HK-2 (cell line): ENCODE results near the gene CNR1.
"Not testable (repeated sequence)": the region's sequence is repeated elsewhere in the genome, so short reads cannot be mapped to it uniquely, and the experiment has no call there.

Experiments used
- DNase-seq: peaks from one replicate; pipeline ENCODE4 v3.0.0-alpha.2; 2018; ENCODE audit not compliant: unreplicated experiment

CNR1 gene

DNA sequence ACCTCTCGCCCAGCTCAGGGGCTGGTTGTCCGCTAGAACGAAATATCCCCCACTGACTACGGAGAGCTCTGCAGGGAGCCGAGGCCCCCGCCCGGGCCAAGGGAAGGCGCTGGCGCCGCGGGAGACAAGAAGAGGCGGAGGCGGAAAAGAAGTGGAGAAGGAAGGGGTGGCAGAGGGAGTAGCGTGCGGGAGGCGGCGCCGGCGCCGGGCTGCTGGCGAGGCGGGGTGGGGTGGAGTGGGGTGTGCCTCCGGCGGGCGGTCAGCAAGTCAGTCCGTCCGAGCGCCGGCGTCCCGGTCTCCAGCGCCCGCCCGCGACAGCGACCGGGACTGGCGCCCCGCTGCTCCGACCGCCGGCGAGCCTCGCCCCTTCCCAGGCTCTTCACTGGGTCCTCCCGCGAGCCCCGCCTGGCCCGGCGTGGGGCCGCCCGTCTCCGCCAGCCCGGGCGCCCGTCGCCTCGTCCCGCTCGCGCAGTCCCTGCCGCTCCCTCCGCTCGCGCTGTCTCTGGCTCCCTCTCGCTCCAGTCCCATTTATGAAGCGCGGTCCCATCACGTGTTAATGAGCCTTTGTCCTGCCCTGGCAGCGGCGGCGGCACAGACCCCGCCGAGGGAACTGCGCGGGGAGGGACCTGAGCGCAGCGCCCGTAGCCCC is at the start of gene CNR1:
TSS of gene CNR1 (minus strand) at position 504 of the 649 bp plus-strand sequence. CDS start 21,073 bp downstream, outside the sequence.
- DNase-seq: peak; percentile 85

DNA sequence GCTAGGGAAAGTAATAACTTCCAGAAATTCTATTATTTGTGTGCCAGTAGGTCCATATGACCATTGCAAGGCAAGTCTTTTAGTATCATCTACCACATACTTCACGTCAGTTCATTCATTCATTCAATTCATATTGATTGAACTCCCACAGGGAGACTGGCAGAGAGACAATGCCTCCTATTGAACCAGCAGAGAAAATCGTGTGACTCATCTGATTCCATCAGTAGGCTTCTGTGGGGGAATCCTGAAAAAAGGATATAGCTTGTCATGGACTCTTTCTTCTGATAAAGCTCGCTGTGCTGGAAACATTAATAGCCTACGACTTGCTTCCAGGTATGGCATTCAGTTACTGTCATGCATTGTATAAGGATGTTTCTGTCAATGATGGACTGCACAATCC is 45.3 kb upstream of the CNR1 start:
- no peak for DNase-seq

DNA sequence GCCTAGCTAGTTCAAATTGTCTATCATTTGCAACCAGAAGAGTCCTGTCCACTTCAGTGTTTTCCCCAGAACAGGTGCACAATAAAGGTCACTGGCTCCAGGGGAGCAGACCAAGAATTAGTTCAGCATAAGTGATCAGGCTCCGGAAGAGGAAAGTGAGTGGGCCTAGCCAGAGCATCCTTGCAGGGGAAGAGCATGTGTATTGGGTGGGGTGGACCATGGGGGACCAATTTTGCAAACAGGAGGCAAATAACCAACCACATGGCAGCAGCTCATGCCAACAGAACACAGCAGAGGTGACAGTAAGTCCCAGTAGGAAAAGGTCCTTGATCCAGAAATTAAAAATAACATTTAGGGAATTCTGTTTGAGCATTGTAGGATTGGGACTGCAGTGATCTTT is 43.2 kb upstream of the CNR1 start:
- DNase-seq: no peak

DNA sequence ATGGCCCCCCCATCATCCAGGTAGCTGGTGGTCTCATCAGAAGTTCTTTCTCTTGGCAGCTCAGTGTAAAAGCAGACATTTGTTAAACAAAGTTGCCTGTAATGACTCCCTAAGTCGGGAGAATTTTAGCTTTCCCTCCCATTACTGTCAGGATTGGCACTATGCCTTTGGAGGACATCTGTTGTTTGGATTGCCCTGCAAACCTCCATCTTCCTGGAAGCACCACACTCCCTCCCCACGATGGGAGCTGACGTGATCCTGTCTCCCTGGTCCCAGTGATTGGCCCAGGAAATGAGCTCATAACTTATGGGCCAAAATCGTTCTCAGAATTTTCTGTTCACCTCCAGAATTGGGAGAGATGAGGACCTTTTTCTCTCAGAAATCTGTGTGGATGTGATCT is 42.6 kb upstream of the CNR1 start:
- DNase-seq: no peak

DNA sequence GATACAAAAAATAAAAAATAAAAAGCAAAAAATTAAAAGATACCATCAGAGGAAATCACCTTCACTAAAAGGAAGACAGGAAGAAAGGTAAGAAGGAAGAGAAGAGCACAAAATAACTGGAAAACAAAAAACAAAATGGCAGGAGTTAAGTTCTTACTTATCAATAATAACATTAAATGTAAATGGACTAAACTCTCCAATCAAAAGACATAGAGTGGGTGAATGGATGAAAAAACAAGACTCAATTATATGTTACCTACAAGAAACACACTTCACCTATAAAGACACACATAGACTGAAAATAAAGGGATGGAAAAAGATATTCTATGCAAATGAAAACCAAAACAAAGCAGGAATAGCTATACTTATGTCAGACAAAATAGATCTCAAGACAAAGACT is 35.6 kb upstream of the CNR1 start:
- not testable (repeated sequence) for DNase-seq

DNA sequence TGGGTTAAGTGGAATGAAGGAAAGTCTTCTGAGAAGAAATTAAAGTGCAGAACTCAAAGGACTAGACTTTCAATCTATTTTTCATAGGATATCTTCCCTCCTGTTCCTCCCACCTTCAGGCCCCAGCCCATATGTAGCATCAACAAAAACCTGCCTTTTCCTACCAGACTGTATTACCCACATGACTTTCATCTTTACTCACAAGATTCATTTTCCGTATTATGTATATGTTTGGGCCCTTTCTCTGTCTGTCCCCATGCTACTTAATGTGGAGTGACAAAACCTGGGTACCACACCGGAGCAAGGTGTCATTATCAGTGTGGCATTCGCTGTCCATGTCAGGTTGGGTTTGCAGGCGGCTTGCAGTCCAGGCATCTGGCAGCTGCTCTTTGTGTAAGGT is 18.8 kb upstream of the CNR1 start:
- DNase-seq: no peak

DNA sequence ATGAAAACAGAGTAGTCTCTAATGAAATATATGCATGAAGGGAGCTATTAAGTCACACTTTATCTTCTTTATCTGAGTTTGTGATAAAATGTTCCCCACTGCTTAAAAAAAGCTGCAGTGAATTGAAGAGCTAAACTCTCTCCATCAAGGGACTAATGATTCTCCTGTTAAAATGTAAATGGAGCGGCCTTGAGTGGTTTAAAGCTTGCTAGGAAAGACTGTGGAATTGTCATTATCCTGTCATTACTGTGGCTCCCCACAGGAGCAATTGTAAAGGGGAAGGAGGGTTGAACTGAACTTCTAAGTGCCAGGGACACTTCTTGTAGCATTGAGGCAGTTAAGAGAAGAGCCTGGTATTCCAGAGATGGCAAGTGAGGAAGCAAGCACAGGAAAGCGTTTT is 17.3 kb upstream of the CNR1 start:
- DNase-seq: no peak

DNA sequence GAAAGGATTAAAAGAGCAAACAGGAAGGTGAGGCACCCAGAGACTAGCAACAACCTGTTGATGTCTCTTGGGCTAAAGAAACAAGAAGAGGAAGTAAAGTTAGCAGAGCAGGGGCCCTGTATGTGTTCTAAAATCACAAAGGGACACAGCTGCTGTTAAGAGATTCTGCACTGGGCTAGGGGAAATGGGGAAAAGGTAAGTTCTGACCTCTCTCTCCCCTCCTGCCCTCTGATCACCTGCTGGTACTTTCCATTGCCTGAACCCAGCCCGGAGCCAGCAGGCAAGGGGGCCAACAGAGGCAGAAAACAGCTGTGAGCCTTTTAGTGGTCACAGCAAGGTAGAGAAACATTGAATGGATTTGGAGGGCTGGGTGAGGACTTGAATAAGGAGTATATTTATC is 13.5 kb upstream of the CNR1 start:
- DNase-seq: no peak

DNA sequence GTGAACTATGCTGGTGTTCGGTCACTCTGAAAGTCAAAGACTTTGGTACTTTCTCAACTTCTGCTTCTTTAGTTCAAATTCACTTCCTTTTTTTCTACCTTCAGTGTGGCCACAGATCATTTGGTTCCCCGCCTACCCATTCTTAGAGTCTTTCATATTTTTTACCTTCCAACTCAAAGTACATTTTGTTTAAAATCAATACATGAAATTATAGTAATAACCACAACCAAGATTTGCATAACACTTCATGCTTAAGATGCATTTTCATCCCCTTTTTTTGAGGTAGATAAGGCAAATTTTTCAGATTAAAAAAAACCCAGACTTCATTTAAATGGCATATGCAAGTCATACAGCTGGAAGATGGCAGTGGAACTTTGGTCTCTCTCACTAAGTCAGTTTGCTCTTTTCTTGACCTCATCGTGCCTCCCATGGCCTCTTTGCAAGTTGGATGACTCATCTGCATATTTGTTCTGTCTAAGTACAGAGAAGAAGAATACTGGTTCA is 11.9 kb upstream of the CNR1 start:
- DNase-seq: peak; percentile 16

DNA sequence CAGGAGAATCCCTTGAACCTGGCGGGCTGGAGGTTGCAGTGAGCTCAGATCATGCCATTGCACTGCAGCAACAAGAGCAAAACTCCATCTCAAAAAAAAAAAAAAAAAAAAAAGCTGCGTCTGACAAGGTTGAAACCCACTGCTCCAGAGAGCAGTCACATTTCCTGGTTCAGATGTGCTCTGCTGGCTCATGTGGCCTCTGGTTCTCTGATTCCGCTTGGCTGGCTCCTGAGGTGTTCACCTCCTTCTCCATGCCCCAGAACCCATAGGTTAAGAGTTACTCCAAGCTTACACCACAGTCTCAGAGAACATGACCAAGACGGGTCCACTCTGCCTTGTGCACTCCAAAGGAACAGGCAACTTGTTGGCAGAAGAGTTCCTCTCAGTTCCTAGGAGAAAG is 8.8 kb upstream of the CNR1 start:
- DNase-seq: no peak

DNA sequence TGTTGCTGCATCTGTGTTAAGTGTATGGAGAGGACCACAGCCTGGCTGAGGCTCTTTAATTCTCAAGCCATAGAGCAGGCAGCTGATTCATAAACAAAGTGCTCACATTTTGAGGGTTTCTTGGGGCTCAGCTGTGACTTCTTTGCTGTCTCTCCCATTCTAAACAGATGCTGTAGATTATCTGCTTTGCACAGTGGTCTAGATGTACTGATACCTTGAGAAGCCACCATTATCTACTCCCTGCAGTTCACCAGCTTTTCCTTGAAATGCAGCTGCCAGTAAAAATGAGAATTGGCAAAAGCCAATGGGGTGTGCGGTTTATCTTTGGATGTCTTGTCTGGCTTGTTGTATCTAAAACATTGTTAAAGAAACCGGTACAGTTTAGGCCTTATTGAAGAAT is 5.2 kb upstream of the CNR1 start:
- no peak for DNase-seq

DNA sequence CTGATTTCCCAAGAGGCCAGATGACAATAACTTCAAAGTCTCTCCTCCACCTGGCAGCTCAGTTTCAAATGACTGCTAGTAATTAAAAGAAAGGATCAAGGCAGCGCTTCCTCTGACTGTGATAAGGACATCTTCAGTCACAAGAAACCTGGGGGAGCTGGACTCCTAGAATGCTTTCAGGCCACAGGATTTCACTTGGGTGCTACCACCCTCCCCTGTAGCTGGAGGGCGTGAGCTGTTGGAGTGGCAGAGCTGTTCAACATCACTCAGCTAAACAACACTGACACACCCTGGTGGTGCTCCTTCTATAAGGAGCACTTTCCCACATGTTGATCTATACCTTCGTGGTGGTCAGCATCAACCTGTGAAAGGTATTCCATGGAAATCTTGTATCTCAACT is 2.2 kb upstream of the CNR1 start:
- DNase-seq: no peak

DNA sequence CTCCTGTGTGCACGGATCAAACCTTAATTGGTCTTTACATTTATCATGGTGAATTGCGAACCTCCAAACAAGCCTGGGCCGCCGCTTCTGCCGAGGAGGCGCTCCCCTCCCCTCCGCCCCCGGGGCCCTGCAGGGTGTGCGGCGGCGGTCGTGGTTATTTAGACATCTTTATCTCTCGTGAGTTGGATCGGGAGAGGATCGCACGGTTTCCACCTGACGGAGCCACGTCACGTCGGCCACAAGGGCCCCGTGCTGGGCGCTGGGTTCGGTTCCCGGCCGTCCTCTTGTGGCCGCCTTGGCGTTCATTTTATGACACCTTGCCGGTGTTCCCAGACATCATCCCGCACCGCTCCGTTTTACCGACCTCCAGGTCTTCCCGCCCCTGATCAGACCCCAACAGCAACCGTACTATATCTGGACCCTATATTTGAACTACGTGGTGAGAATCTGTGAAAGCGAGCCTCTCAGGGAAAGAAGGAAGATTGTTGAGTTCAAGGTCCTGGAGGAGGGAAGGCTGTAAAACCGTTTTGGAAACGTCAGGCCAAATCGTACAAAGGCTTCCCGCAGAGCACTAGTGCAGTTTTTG is 1.3 kb upstream of the CNR1 start:
- DNase-seq: no peak

DNA sequence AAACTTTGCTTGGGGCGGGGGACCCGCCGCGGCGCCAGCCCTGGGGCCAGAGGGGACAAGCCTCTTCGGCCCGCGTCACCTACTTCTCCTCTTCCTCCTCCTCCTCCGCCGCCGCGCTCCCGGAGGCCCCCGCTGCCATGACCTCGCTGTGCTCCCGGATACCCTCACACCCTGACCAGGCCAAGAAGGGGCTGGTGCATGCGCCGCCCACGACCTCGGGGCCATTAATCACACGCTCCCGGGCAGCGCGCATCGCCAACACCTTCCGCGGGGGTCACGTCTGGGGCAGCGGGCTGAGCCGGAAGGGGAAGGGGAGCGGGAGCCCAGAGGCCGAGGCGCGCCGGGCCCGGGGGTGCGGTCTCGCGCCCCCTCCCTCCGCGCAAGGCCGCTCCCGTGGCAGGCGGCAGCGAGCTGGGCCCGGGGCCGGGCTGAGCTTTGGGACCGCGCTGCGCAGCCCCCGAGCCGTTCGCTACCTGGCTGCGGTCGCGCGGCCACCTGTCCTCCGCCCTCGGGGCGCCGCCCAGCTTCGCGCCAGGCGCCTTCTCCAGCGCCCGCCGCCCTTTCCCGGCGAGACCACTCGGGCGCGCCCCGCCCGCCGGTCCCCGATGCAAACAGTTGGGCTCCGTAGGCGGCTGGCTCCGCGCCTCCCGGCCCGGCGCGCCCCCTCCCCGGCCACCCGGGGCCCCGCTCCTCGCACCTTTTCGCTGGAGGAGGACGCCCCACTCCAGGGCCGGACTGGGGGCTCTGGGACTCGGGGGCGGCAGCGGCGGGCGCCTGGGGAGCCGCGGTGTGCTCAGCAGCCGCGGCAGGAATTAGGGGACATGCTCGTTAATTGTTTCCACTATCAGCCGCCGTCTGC is 575 bp upstream of the CNR1 start:
- no peak for DNase-seq

DNA sequence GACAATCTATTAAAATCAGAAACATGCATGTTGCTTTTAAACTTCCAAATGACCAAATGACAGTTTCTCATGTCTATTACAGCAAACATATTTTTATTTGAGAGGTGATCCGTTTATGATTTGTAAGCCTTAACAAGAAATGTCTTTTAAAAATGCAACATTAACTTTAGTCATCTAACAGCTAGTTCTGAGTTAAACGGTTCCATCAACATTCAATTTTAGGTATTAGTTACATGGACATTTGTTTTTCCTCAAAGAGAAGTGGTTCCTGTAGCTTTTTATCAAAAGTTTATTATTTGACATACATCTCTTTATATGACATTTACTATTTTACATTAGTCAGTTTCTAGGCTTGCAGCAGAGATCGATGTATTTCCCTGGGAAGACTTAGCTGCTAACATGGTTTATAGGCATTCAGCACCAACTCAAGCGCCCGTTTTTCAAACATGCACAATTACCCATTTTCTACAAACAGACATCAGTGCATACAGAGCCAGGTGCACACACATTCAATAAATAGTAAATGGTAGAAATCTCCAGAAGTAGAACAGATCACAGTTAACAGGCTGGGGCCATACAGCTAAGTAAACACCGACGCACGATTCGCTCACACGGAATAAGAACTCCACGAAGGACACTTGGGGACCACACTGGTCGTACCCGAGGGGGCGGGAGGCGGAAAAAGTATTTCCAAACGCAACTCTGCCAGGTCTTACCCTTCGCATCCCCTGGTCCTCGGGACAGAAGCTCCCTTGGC is 882 bp downstream of the CNR1 start:
- no peak for DNase-seq

DNA sequence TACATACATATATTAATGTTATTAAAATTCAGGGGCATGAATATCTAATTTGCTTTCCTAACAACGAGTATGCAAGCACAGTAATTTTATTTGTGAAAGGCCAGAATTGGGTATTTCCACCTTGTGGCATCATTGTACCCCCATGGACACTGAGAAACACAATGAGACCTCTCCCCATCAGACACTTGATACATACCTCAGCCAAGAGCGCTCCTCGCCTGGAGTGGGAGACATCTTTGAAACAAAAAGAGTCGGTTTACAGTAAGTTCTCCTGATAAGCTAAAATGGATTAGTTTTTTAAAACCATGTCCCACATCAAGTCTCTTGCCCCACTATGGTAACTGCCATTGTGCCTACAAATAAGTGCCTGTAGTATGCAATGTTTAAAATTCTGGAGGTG is 2.1 kb downstream of the CNR1 start:
- DNase-seq: no peak

DNA sequence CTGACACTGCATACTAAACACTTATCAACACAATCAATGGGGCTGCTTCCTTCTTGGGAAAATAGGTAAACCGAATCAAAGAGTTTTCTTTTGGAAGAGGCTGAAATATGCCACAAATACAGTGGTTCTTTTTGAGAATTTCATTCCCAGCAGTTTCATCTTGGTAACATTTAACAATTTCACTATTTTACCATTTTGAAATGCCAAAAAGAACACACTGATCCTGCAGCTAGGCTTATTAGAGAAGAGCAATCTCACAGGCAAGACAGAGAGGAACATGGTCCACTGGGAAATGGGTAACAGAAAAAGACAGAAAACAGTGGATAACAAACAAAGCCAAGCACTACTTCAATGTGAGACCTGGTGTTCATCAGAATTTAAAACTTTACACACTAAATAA is 2.5 kb downstream of the CNR1 start:
- no peak for DNase-seq

DNA sequence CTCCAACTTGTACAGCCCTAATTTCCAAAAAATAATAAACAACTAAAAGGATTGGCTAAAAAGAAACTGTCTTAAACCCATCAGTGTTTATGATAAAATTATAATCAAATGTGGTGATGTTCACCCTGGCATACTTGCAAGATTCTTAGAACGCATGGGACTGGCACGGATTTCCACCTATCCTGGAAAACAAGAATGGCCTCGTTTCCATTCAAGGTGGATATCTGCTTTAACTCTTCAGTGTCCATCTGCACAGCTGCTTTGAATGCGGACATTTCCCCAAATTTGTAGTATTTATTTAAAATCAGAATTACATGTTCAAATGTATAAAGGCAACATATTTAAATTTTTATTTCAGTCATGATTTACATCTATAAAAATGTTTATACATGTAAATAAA is 4.2 kb downstream of the CNR1 start:
- DNase-seq: no peak

DNA sequence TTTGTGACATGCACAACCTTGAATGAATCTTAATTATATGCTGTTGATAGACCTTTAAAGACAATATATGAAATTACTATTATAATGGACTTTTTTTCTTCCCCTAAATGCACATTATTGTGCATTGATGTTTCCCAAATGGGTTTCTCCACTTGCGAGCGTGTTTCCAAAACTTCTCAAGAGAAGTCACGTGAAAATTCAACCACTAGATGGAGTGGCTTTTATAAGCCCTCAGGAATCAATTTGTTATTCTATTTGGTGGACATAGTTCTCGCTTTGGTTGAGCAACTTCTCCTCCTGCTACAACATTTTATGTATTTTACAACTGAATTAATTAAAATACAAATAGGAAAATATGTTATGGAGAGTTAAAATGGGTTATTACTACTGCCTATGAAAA is 9.0 kb downstream of the CNR1 start:
- no peak for DNase-seq

DNA sequence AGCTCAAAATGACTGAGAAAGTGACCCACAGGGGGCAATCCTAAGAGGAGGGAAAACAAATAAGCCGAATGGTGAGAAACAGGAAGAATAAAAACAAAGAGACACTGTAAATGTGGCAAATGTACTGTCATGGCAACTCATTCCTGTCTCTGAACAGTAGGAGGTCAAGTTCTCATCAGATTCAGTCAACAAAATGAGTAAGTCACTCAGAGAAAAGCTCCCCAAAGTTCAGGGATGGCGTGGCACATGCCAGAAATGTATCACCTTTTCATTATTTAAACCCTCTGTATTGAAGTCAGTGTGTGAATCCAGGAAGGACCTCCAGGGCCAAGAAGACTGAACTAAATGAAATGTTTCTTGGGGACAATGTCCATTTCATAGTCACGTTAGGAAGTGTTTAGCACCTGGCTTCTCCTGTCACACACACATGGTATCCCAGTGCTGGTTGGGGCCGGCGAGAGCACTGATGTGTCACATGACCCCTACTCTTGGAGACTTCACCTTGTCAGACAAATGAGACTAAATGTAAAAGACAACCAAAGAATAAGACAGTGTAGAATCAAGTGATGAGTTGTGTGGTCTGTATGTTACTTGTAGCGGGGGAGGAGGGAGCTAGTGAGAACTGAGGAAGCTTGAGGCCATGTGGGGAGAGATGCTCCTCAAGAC is 20.7 kb downstream of the CNR1 start:
- no peak for DNase-seq

DNA sequence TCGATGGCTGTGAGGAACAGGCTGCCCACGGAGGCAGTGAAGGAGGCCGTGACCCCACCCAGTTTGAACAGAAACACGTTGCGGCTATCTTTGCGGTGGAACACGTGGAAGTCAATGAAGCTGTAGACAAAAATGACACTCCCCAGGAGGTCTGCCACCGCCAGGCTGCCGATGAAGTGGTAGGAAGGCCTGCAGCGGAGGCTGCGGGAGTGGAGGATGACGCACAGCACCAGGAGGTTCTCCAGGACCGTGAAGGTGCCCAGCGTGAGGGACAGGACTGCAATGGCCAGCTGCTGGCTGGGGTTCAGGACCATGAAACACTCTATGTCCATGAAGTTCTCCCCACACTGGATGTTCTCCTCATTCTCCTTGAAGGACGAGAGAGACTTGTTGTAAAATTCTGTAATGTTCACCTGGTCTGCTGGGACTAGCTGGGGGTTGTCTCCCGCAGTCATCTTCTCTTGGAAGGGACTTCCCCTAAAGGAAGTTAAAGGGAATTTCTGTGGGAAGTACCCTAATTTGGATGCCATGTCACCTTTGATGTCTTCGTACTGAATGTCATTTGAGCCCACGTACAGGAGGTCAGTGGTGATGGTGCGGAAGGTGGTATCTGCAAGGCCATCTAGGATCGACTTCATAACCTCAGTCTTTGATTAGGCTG is 21.4 kb downstream of the CNR1 start:
- no peak for DNase-seq
